GM10248 (cell line): ENCODE data around the gene SCUBE1.

Experiments
- CTCF ChIA-PET: fragments of 300-600 bp; sonication (Branson Sonifier 250); formaldehyde crosslinking; extraction: SDS; loops from one replicate; lab custom pipeline; 2021; ENCODE audit warnings: antibody characterized with exemption; lab: Yijun Ruan, JAX
- POLR2A ChIA-PET: fragments of 350-650 bp; sonication (Branson Sonifier 250); formaldehyde crosslinking; extraction: SDS; loops from one replicate; lab custom pipeline; 2020; ENCODE audit warnings: antibody characterized with exemption; lab: Yijun Ruan, JAX
- DNase-seq: peaks from one replicate; pipeline ENCODE4 v3.0.0; 2012; ENCODE audit errors: extremely low spot score
- TF ChIP-seq, protein P1 (sequence below): IDR thresholded peaks from 2 replicates; pipeline ENCODE4 v1.5.1; 2012; ENCODE audit warnings: mild to moderate bottlenecking, low read depth; ENCODE audit errors: extremely low read depth, missing control alignments, control extremely low read depth

SCUBE1 gene

DNA sequence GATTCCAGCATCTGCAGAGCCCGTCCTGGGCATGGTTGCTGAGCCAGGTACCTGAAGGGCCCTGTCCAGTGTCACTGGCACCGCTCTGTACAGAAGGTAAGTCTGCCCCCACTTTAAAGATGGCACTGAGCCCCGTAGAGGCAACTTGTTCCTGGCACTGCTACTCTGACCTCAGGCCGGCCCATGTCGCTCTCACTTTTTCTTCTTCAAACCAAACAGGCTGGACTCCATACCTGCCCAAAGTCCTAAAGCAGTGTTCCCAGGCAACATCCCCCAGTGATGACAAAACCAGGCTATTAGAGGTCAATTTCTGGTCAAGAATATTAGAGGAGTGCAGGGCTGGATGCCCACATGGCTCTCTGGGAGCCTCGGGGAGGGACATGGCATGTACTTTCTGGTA is 109.6 kb downstream of the SCUBE1 start:
- CTCF ChIA-PET = interaction anchor here (0.9 to 9.0 kb wide), 4 partner anchors 39 to 115 kb away, joined by 3 to 77 read pairs (median 4); no protein-coding TSS in a partner anchor
- POLR2A ChIA-PET = no interaction called here
- no peak for DNase-seq
- TF ChIP-seq, protein P1, sequence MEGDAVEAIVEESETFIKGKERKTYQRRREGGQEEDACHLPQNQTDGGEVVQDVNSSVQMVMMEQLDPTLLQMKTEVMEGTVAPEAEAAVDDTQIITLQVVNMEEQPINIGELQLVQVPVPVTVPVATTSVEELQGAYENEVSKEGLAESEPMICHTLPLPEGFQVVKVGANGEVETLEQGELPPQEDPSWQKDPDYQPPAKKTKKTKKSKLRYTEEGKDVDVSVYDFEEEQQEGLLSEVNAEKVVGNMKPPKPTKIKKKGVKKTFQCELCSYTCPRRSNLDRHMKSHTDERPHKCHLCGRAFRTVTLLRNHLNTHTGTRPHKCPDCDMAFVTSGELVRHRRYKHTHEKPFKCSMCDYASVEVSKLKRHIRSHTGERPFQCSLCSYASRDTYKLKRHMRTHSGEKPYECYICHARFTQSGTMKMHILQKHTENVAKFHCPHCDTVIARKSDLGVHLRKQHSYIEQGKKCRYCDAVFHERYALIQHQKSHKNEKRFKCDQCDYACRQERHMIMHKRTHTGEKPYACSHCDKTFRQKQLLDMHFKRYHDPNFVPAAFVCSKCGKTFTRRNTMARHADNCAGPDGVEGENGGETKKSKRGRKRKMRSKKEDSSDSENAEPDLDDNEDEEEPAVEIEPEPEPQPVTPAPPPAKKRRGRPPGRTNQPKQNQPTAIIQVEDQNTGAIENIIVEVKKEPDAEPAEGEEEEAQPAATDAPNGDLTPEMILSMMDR = no peak

DNA sequence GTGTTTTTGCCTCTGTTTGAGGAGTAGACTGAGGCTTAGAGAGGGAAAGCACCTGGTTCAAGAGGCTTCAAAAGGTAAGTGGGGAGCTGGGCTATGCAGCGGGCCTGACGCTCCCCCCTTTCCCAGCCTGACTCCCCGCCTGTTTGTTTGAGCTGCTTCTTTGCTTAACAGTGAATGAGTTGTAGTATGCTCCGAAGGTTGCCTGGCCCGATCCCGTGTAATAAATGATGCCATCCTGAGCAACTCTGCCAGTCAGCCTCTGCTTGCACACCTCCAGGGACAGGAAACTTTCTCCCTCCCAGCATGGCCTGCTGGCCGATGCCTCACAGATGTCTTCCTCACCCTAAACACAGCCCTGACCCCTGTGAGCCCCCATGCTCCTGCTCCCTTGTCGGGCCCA is 110.7 kb downstream of the SCUBE1 start:
- TF ChIP-seq, protein P1 = no peak
- CTCF ChIA-PET = interaction anchor here (0.8 to 9.0 kb wide), 10 partner anchors 18 to 1393 kb away, joined by 3 to 77 read pairs (median 4); no protein-coding TSS in a partner anchor
- no peak for DNase-seq
- POLR2A ChIA-PET = no interaction called here

DNA sequence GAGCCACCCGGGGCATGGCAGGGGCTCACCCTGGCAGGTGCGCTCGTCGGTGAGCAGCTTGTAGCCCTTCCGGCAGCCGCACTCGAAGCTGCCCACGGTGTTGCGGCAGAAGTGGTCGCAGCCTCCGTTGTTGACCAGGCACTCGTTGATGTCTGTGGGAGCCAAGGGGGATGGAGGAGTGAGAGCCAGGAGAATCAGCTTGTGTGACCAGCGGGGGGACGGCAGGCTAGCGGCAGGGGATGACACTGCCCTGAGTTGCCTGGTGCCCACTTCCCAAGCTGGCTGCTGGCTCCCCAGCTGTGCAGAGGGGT is 111.5 kb downstream of the SCUBE1 start:
- TF ChIP-seq, protein P1 = no peak
- no peak for DNase-seq
- ChIA-PET POLR2A (no interaction called here), CTCF (interaction anchor here (0.6 to 9.0 kb wide), 24 partner anchors 9 to 1394 kb away, joined by 3 to 77 read pairs (median 4); no protein-coding TSS in a partner anchor)

DNA sequence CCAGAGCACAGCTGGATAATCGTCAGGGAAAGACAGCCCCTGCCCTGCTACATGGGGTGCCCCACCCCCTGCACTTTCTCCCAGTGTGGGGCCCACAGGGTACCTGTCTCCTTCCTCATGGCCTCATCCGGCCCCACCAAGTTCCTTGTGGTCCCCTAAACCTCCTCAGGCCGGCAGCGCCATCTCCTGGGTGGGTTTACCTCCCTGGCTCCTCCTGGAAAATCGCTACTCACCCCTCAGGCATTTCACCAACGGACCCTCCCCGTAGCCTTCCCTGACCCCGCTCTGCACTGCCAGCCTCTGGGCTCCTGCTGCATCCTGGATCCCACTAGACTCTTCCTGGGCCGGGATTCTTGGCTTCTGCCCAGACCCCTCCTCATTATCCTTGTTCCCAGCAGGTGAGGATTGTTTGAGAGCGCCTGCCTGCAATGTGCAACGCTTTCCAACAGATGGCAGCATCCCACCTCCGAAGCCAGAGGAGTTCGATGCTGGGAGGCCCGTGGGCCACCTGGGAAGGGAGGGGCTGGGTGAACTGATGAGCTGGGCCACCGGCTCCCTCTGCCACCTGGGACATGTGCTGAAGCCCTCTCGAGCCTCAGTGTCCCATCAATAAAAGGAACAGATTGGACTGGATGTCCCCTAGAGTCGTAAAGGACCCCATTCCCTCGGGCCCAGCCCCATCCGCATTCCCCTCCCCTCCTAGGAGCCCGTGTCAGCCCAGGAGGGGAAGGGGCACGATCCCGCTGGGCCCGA is 112.0 kb downstream of the SCUBE1 start:
- DNase-seq = peak; percentile 85
- ChIA-PET POLR2A (no interaction called here), CTCF (interaction anchor here (0.6 to 9.0 kb wide), 25 partner anchors 8 to 1394 kb away, joined by 3 to 77 read pairs (median 4); no protein-coding TSS in a partner anchor)
- TF ChIP-seq, protein P1 = peak; percentile 90

DNA sequence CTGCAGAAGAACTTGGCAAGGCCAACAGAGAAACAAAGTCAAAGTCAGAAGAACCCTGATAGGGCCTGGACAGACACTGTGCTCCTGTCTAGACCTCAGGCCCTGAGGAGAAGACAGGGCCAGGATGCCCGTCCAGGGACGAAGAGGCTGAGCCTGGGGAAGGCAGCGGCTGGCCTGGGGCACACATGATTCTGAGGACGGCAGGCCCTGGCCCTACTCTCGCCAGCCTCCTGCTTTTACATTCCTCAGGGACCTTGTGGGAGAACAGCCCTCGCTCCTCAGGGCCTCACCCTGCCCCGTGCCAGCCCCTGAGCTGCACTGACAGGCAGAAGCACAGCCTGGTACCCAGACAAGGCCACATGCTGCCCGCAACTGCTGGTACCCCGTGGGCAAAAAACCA is 112.6 kb downstream of the SCUBE1 start:
- TF ChIP-seq, protein P1 = no peak
- CTCF ChIA-PET = interaction anchor here (0.9 to 9.0 kb wide), 5 partner anchors 21 to 154 kb away, joined by 3 to 77 read pairs (median 6); no protein-coding TSS in a partner anchor
- no peak for DNase-seq
- POLR2A ChIA-PET = no interaction called here

DNA sequence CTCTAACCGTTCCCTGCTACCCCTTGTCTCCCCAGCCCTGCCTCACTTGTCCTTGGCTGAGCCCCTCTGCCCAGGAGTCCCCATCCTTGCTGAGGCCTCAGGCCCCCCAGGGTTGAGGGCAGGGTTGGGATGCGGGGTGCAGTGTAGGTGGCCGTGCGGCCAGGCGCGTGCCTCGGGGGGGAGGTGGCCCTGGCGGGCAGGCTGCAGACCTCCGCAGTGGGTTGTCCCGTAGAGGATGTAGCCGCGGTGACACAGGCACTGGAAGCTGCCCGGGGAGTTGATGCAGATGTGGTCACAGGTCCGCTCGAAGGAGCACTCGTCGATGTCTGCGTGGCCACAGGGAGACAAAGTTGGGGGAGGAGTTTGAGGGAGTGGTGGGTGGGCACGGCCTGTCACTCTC is 114.3 kb downstream of the SCUBE1 start:
- no peak for DNase-seq
- CTCF ChIA-PET = interaction anchor here (9.0 kb wide), 1 partner anchor 117 kb away, joined by 77 read pairs; no protein-coding TSS in a partner anchor
- POLR2A ChIA-PET = no interaction called here
- TF ChIP-seq, protein P1 = no peak
